Upper lobe of left lung (tissue), 6 donors: ENCODE data around the gene ADAMTS17. TPM values are rescaled to one million over a fixed set of nuclear protein-coding genes. Genes with fewer than 3 reads are reported as not detected.

Experiments used
- ATAC-seq, 2 donors: fragments of 200-7000 bp; cut with Tn5 transposase; one replicate each; pipeline ENCODE4 v1.9.1; 2022; ENCODE audit warnings: mild to moderate bottlenecking in 2 of 2, moderate library complexity in 2 of 2; ENCODE audit not compliant: low FRiP score in 2 of 2
- DNase-seq, 2 donors: peaks; one replicate each; pipeline ENCODE4 v3.0.0-alpha.2; 2019 to 2020
- H3K27ac ChIP-seq, 4 donors: fragments of 200-600 bp; sonication (generic); one replicate each; pipeline ENCODE4 v1.5.1; 2016 to 2019
- H3K27me3 ChIP-seq, 4 donors: fragments of 200-600 bp; sonication (generic); one replicate each; pipeline ENCODE4 v1.5.1; 2017 to 2019
- H3K36me3 ChIP-seq, 4 donors: fragments of 200-600 bp; sonication (generic); one replicate each; pipeline ENCODE4 v1.5.1; 2016 to 2019
- H3K4me1 ChIP-seq, 4 donors: fragments of 200-600 bp; sonication (generic); one replicate each; pipeline ENCODE4 v1.5.1; 2018 to 2019
- H3K4me3 ChIP-seq, 4 donors: fragments of 200-600 bp; sonication (generic); one replicate each; pipeline ENCODE4 v1.5.1; 2017 to 2019; ENCODE audit warnings: mild to moderate bottlenecking in 2 of 4, moderate library complexity in 1 of 4
- H3K9me3 ChIP-seq, 4 donors: fragments of 200-600 bp; sonication (generic); one replicate each; pipeline ENCODE4 v1.5.1; 2018 to 2019
- EP300 ChIP-seq, 4 donors: sonication (generic); formaldehyde crosslinking; IDR thresholded peaks; one replicate each; pipeline ENCODE4 v1.5.1; 2017; ENCODE audit warnings: antibody characterized with exemption in 4 of 4, control low read depth in 2 of 4
- POLR2A ChIP-seq, 4 donors: fragments of 450-650 bp; IDR thresholded peaks; one replicate each; pipeline ENCODE4 v1.5.1; 2016 to 2017; ENCODE audit warnings: antibody characterized with exemption in 4 of 4, mild to moderate bottlenecking in 2 of 4
- POLR2AphosphoS5 ChIP-seq, 2 donors: sonication (generic); formaldehyde crosslinking; IDR thresholded peaks; one replicate each; pipeline ENCODE4 v1.5.1; 2017; ENCODE audit warnings: antibody characterized with exemption in 2 of 2
- WGBS, 2 donors: methylation state at CpG; one replicate each; pipeline ENCODE4 v1.1.5; 2017 to 2018; 5-methylcytosine and 5-hydroxymethylcytosine counted together
- total RNA-seq, 6 donors: library from RNA; depleted of rRNA in 4 of 6; stranded (reverse); fragments of >200 nt in 4 of 6; gene quantifications; one replicate each; pipeline versions ENCODE4 v1.1.0 to v1.2.1, GENCODE V29; 2016 to 2021
- TF ChIP-seq, protein P1 (sequence below), 6 experiments: fragments of 450-650 bp in 4 of 6; fragments of 200-600 bp in 2 of 6; sonication (generic) in 2 of 6; IDR thresholded peaks; one replicate each; pipeline ENCODE4 v1.5.1; 2016 to 2019; ENCODE audit warnings: antibody characterized with exemption in 6 of 6
- donor health status: DM: no; HTN: no; CAD: no; lungs with moderate emphysema.
- donor health status: DM: no; HTN: yes; CAD: no; lungs with severe emphysema.

Gene ADAMTS17
- total RNA-seq, 6 donors from 2014 or later: 3.2 to 11.5 (median 5.7) TPM

- Histone ChIP-seq H3K4me3 (peak overlapping the region in 3 of 4 donors; percentile 69 to 73 (median 70)), H3K27me3 (no peaks in the 10 kb centered on the region), H3K36me3 (no peaks in the 10 kb centered on the region), H3K4me1 (peaks cover 9 to 17% (median 13%) of the 10 kb centered on the region in 4 donors), H3K27ac (peak overlapping the region; percentile 94 to 97 (median 96)), H3K9me3 (no peaks in the 10 kb centered on the region)
- 37 to 46% methylated on average over 16 to 19 of the region's 19 CpGs for WGBS, 2 donors
- ATAC-seq: peak; percentile 81 to 91
- peak in 1 of 2 donors; percentile 67 for DNase-seq
- TF ChIP-seq, protein P1, sequence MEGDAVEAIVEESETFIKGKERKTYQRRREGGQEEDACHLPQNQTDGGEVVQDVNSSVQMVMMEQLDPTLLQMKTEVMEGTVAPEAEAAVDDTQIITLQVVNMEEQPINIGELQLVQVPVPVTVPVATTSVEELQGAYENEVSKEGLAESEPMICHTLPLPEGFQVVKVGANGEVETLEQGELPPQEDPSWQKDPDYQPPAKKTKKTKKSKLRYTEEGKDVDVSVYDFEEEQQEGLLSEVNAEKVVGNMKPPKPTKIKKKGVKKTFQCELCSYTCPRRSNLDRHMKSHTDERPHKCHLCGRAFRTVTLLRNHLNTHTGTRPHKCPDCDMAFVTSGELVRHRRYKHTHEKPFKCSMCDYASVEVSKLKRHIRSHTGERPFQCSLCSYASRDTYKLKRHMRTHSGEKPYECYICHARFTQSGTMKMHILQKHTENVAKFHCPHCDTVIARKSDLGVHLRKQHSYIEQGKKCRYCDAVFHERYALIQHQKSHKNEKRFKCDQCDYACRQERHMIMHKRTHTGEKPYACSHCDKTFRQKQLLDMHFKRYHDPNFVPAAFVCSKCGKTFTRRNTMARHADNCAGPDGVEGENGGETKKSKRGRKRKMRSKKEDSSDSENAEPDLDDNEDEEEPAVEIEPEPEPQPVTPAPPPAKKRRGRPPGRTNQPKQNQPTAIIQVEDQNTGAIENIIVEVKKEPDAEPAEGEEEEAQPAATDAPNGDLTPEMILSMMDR (IDR thresholded peaks at IDR 0.05): no peak
- TF ChIP-seq POLR2A (IDR thresholded peaks at IDR 0.05) (peak in 1 of 4 donors; percentile 36), POLR2AphosphoS5 (IDR thresholded peaks at IDR 0.05) (peak; percentile 27 to 85), EP300 (IDR thresholded peaks at IDR 0.05) (peak in 2 of 4 donors; percentile 1 to 80)
Observed at GRCh38 chr15:100350434-100351226, 8.9 kb upstream of the ADAMTS17 start.

GRCh38 chr15:100349696-100350433, 8.1 kb upstream of the ADAMTS17 start:
- Histone ChIP-seq H3K27me3 (no peaks in the 10 kb centered on the region), H3K9me3 (no peaks in the 10 kb centered on the region), H3K27ac (peak overlapping the region; percentile 94 to 97 (median 96)), H3K4me3 (peak overlapping the region; percentile 49 to 73 (median 70)), H3K4me1 (peaks cover 9 to 17% (median 13%) of the 10 kb centered on the region in 4 donors), H3K36me3 (no peaks in the 10 kb centered on the region)
- DNase-seq (peak; percentile 94 to 95), ATAC-seq (peak; percentile 98 to 99)
- 1% methylated on average over 21 to 39 of the region's 43 CpGs for WGBS, 2 donors
- TF ChIP-seq, protein P1 (IDR thresholded peaks at IDR 0.05): peak; percentile 68 to 94 (median 91)
- TF ChIP-seq POLR2AphosphoS5 (IDR thresholded peaks at IDR 0.05) (peak in 1 of 2 donors; percentile 58), EP300 (IDR thresholded peaks at IDR 0.05) (peak in 1 of 4 donors; percentile 9), POLR2A (IDR thresholded peaks at IDR 0.05) (peak in 3 of 4 donors; percentile 25 to 47 (median 32))

DNA sequence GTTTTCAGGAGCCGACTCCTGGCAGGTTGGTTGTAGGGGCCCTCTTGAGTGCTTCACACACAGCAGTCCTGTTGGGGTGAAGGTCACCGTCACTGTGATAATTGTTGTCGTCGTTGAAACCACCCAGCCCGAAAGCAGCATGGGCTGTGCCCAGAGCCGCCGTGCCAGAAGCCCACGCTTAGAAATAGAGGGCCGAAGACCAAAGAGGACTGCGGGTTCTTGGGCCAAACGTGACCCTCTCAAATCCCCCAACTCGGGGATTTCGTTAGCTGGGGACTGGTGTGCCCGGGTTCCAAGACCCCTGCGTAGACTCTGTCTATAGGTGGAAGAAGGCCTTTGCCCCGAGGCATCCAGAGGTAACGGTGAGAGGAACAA, 7.5 kb upstream of the ADAMTS17 start:
- no peak for TF ChIP-seq POLR2A (IDR thresholded peaks at IDR 0.05)
- no peak for TF ChIP-seq POLR2AphosphoS5 (IDR thresholded peaks at IDR 0.05)
- TF ChIP-seq, protein P1 (IDR thresholded peaks at IDR 0.05): no peak
- TF ChIP-seq EP300 (IDR thresholded peaks at IDR 0.05): no peak
- peak in 1 of 2 donors; percentile 26 for DNase-seq

GRCh38 chr15:100348578-100348977, 6.8 kb upstream of the ADAMTS17 start:
- WGBS, 2 donors: 98 to 99% methylated on average over 7 to 8 of the region's 8 CpGs

More for the DNA sequence above, 7.5 kb upstream of the ADAMTS17 start:
- H3K4me1 ChIP-seq: peaks cover 9 to 17% (median 13%) of the 10 kb centered on the region in 4 donors
- peak overlapping the region; percentile 94 to 97 (median 96) for H3K27ac ChIP-seq
- WGBS, 2 donors: 52 to 74% methylated on average over 13 to 16 of the region's 17 CpGs
- ATAC-seq: no peak
- H3K9me3 ChIP-seq: no peaks in the 10 kb centered on the region
- no peaks in the 10 kb centered on the region for H3K27me3 ChIP-seq
- peak overlapping the region in 3 of 4 donors; percentile 69 to 73 (median 70) for H3K4me3 ChIP-seq
- H3K36me3 ChIP-seq: no peaks in the 10 kb centered on the region

More at GRCh38 chr15:100348578-100348977, 6.8 kb upstream of the ADAMTS17 start:
- Histone ChIP-seq H3K27ac (no peak overlapping the region), H3K4me3 (no peak overlapping the region), H3K9me3 (no peaks in the 10 kb centered on the region), H3K27me3 (no peaks in the 10 kb centered on the region), H3K4me1 (peaks cover 9 to 17% (median 13%) of the 10 kb centered on the region in 4 donors), H3K36me3 (no peaks in the 10 kb centered on the region)
- TF ChIP-seq EP300 (IDR thresholded peaks at IDR 0.05): no peak
- no peak for TF ChIP-seq POLR2AphosphoS5 (IDR thresholded peaks at IDR 0.05)
- TF ChIP-seq POLR2A (IDR thresholded peaks at IDR 0.05): no peak
- TF ChIP-seq, protein P1 (IDR thresholded peaks at IDR 0.05): no peak
- ATAC-seq (no peak), DNase-seq (no peak)
